CD4-positive, alpha-beta memory T cell (primary cell): Measurements from ENCODE around the gene KCNQ1. TPM values are rescaled to one million over a fixed set of nuclear protein-coding genes. Genes with fewer than 3 reads are reported as not detected.
A peak's percentile ranks its signal among the peaks of the same experiment; 100 is the strongest.

Experiments used
- CTCF ChIA-PET: fragments of 350-600 bp; sonication (Branson Sonifier 250); formaldehyde crosslinking; loops from one replicate; lab custom pipeline; 2021; ENCODE audit warnings: inconsistent platforms; ENCODE audit not compliant: partially characterized antibody; lab: Charles Lee
- POLR2A ChIA-PET: fragments of 350-600 bp; sonication (Branson Sonifier 250); formaldehyde crosslinking; loops from one replicate; lab custom pipeline; 2021; ENCODE audit not compliant: partially characterized antibody; lab: Charles Lee
- DNase-seq, 5 donors: peaks; one replicate each; pipeline versions ENCODE4 v3.0.0 to v3.0.0-alpha.2; 2020 to 2022; ENCODE audit warnings: mixed read lengths in 1 of 5
- H3K27ac ChIP-seq: one replicate; pipeline ENCODE4 v1.7.0; 2013; ENCODE audit warnings: low read depth, low read length
- H3K27me3 ChIP-seq: 2 replicates; pipeline ENCODE4 v1.7.0; 2013; ENCODE audit warnings: mild to moderate bottlenecking, low read length, moderate library complexity; ENCODE audit not compliant: insufficient read depth
- H3K36me3 ChIP-seq: 2 replicates; pipeline ENCODE4 v1.7.0; 2013; ENCODE audit warnings: mild to moderate bottlenecking, low read length, moderate library complexity; ENCODE audit not compliant: insufficient read depth
- H3K4me1 ChIP-seq: 2 replicates; pipeline ENCODE4 v1.7.0; 2013; ENCODE audit warnings: mild to moderate bottlenecking, low read length, moderate library complexity; ENCODE audit not compliant: insufficient read depth
- H3K4me3 ChIP-seq, 2 donors: one replicate each; pipeline ENCODE4 v1.7.0; 2013; ENCODE audit warnings: low read length in 2 of 2, mild to moderate bottlenecking in 1 of 2
- H3K9me3 ChIP-seq, 2 donors: one replicate each; pipeline ENCODE4 v1.7.0; 2013; ENCODE audit warnings: low read length in 2 of 2, control low read depth in 1 of 2; ENCODE audit not compliant: control insufficient read depth in 1 of 2
- H3K27ac Mint-ChIP-seq, 7 donors: one replicate each; pipeline ENCODE4 v1.8.0; 2020 to 2021; ENCODE audit warnings: mixed read lengths in 7 of 7, mild to moderate bottlenecking in 6 of 7, inconsistent platforms in 3 of 7, moderate library complexity in 3 of 7
- H3K27me3 Mint-ChIP-seq, 2 donors: one replicate each; pipeline ENCODE4 v1.8.0; 2020 to 2021; ENCODE audit warnings: mixed read lengths in 2 of 2
- H3K36me3 Mint-ChIP-seq, 2 donors: one replicate each; pipeline ENCODE4 v1.8.0; 2020 to 2021; ENCODE audit warnings: mixed read lengths in 2 of 2, inconsistent platforms in 1 of 2, mild to moderate bottlenecking in 1 of 2
- H3K4me1 Mint-ChIP-seq, 4 donors: one replicate each; pipeline ENCODE4 v1.8.0; 2020 to 2021; ENCODE audit warnings: mixed read lengths in 4 of 4, mild to moderate bottlenecking in 1 of 4
- H3K4me3 Mint-ChIP-seq, 8 donors: one replicate each; pipeline ENCODE4 v1.8.0; 2020 to 2021; ENCODE audit warnings: mixed read lengths in 8 of 8, mild to moderate bottlenecking in 7 of 8, moderate library complexity in 6 of 8, inconsistent platforms in 3 of 8
- H3K9me3 Mint-ChIP-seq, 8 donors: one replicate each; pipeline ENCODE4 v1.8.0; 2020 to 2021; ENCODE audit warnings: mixed read lengths in 8 of 8, mild to moderate bottlenecking in 5 of 8, inconsistent platforms in 3 of 8, moderate library complexity in 1 of 8
- intact Hi-C: fragments of 100-400 bp; cut with micrococcal nuclease; formaldehyde crosslinking; loops from one replicate; pipeline ENCODE4 v1.15.1; 2023
- polyA plus RNA-seq, 2 donors: library from polyadenylated mRNA; unstranded; fragments of 300-500 nt; fragmentation: Illumina TruSeq; gene quantifications; one replicate each; pipeline ENCODE4 v1.2.3, GENCODE V29; 2021
- total RNA-seq, 2 experiments: library from RNA; stranded (reverse); gene quantifications; one replicate each; pipeline ENCODE4 v1.2.3, GENCODE V29; 2021

The KCNQ1 gene
- total and polyA plus RNA-seq, 4 experiments from 2014 or later, result 5.4 to 21.7 (median 21.5) TPM

GRCh38 chr11:2839395-2839943 is 394.7 kb downstream of the KCNQ1 start:
- Histone ChIP-seq H3K4me3 (no peak overlapping the region), H3K36me3 (no peaks in the 10 kb centered on the region), H3K27me3 (no peaks in the 10 kb centered on the region), H3K27ac (no peak overlapping the region), H3K4me1 (no peaks in the 10 kb centered on the region), H3K9me3 (no peaks in the 10 kb centered on the region)
- Mint-ChIP-seq H3K9me3 (peaks cover 0 to 1% (median 0%) of the 10 kb centered on the region in 8 donors), H3K4me3 (no peak overlapping the region), H3K27ac (no peak overlapping the region), H3K36me3 (no peaks in the 10 kb centered on the region), H3K4me1 (peaks cover 2 to 20% (median 5%) of the 10 kb centered on the region in 4 donors), H3K27me3 (no peaks in the 10 kb centered on the region)
- DNase-seq, result no peak
- ChIA-PET POLR2A (no interaction called here), CTCF (no interaction called here)
- intact Hi-C loops, result no loop called here

- intact Hi-C loops, result no loop called here
- POLR2A ChIA-PET, result no interaction called here
- Mint-ChIP-seq H3K4me1 (peaks cover 0 to 20% (median 5%) of the 10 kb centered on the region in 4 donors), H3K4me3 (no peak overlapping the region), H3K27me3 (no peaks in the 10 kb centered on the region), H3K9me3 (peaks cover 0 to 1% (median 0%) of the 10 kb centered on the region in 8 donors), H3K27ac (no peak overlapping the region), H3K36me3 (no peaks in the 10 kb centered on the region)
- H3K27ac ChIP-seq, result no peak overlapping the region
- H3K9me3 ChIP-seq, result no peaks in the 10 kb centered on the region
- H3K36me3 ChIP-seq, result no peaks in the 10 kb centered on the region
- peak in 1 of 5 donors; percentile 21 for DNase-seq
- CTCF ChIA-PET, result no interaction called here
- H3K4me3 ChIP-seq, result no peak overlapping the region
- no peaks in the 10 kb centered on the region for H3K27me3 ChIP-seq
- no peaks in the 10 kb centered on the region for H3K4me1 ChIP-seq
Measured at GRCh38 chr11:2841411-2842190, 396.8 kb downstream of the KCNQ1 start.

- Mint-ChIP-seq H3K4me3 (no peak overlapping the region), H3K9me3 (peaks cover 0 to 1% (median 0%) of the 10 kb centered on the region in 8 donors), H3K27ac (no peak overlapping the region), H3K4me1 (peaks cover 0 to 20% (median 5%) of the 10 kb centered on the region in 4 donors), H3K36me3 (no peaks in the 10 kb centered on the region), H3K27me3 (no peaks in the 10 kb centered on the region)
- H3K4me3 ChIP-seq, result no peak overlapping the region
- H3K27ac ChIP-seq, result no peak overlapping the region
- ChIA-PET CTCF (no interaction called here), POLR2A (no interaction called here)
- peak in 1 of 5 donors; percentile 29 for DNase-seq
- H3K4me1 ChIP-seq, result no peaks in the 10 kb centered on the region
- intact Hi-C loops, result no loop called here
- no peaks in the 10 kb centered on the region for H3K9me3 ChIP-seq
- H3K36me3 ChIP-seq, result no peaks in the 10 kb centered on the region
- H3K27me3 ChIP-seq, result no peaks in the 10 kb centered on the region
Measured at GRCh38 chr11:2842876-2843275, 398.1 kb downstream of the KCNQ1 start.

DNA sequence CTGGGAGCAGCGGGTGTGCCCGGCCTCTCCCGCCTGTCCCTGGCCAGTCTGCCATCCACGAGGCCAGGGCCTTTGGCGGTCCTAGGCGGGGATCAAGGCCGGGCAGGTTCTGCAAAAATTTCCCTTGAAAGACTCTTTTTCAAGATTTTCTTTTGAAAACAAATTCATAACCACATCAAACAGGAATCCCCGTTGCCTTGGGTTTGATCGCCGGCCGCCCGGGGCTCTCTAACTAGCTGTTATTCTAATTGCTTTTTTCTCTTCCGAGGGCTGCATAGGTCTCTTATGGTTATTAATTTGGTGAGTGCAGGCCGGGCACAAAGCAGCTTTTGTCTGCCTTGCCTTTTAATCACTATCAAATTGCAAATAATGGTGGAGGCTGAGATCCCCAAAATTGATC is 398.7 kb downstream of the KCNQ1 start:
- no peaks in the 10 kb centered on the region for H3K27me3 Mint-ChIP-seq
- H3K4me3 Mint-ChIP-seq, result no peak overlapping the region
- peaks cover 0 to 1% (median 0%) of the 10 kb centered on the region in 8 donors for H3K9me3 Mint-ChIP-seq
- CTCF ChIA-PET, result no interaction called here
- DNase-seq, result peak in 1 of 5 donors; percentile 3
- POLR2A ChIA-PET, result no interaction called here
- peaks cover 0 to 20% (median 5%) of the 10 kb centered on the region in 4 donors for H3K4me1 Mint-ChIP-seq
- Histone ChIP-seq H3K4me3 (no peak overlapping the region), H3K4me1 (no peaks in the 10 kb centered on the region), H3K27ac (no peak overlapping the region), H3K27me3 (no peaks in the 10 kb centered on the region), H3K9me3 (no peaks in the 10 kb centered on the region), H3K36me3 (no peaks in the 10 kb centered on the region)
- intact Hi-C loops, result no loop called here
- peak overlapping the region in 1 of 7 donors; percentile 15 for H3K27ac Mint-ChIP-seq
- no peaks in the 10 kb centered on the region for H3K36me3 Mint-ChIP-seq

DNA sequence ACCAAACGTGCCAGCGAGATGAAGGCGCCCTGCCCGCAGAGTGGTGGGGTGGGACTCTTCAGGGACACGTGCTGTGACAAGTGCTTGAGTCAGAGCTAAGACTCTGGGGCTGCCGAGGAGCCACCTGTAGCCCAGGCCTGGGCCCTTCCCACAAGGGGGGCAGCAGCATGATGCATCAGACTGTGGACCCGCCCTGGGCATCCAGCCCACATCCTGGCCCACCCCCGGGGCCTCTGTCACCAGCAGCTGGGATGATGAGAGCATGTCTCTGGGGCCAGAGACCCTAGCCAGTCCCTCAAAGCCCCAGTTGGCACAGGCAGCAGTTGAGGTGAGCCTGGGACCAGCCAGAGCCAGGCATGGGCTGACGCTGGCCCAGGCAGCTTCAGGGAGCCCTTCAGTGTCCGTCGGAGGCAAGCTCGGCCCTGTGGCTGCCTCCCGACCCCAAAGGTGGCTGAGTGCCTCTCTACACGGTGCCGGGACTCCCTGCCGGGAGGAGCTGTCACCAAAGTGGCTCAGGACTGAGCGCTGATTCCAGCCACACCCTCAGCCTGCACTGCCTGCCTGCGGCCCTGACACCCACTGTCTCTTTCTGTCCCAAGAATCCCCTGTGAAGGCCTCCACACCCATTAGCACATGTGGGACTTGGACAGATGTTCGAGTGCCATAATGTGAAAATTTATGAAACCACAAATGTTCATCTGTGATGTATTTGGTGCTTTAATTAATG is 399.5 kb downstream of the KCNQ1 start:
- no peaks in the 10 kb centered on the region for H3K27me3 ChIP-seq
- Mint-ChIP-seq H3K4me1 (peaks cover 0 to 20% (median 5%) of the 10 kb centered on the region in 4 donors), H3K9me3 (peaks cover 0 to 1% (median 0%) of the 10 kb centered on the region in 8 donors), H3K27me3 (no peaks in the 10 kb centered on the region), H3K27ac (peak overlapping the region in 1 of 7 donors; percentile 29), H3K36me3 (peaks cover 0 to 4% of the 10 kb centered on the region in 2 donors), H3K4me3 (no peak overlapping the region)
- H3K27ac ChIP-seq, result no peak overlapping the region
- DNase-seq, result no peak
- ChIA-PET CTCF (no interaction called here), POLR2A (no interaction called here)
- H3K9me3 ChIP-seq, result no peaks in the 10 kb centered on the region
- no peaks in the 10 kb centered on the region for H3K36me3 ChIP-seq
- intact Hi-C loops, result no loop called here
- H3K4me3 ChIP-seq, result no peak overlapping the region
- no peaks in the 10 kb centered on the region for H3K4me1 ChIP-seq

DNA sequence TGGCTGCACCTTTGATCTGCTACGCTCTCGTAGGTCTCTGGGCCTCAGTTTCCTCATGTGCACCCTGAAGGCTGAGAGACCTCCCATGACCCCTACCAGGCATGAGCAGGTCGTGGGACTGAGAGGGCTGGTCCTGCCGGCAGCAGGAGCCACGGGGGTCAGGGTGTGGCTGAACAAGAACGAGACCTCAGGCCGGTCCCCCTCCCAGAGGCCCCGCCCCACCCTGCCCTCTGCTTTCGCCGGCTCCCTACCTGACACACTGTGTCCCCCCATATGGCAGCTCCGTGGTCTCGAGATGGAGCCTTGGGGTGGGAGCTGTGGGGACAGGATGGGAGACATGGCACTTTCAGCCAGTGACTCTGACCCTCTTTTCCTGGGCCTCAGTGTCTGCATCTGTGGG is 400.2 kb downstream of the KCNQ1 start:
- H3K27ac Mint-ChIP-seq, result no peak overlapping the region
- POLR2A ChIA-PET, result no interaction called here
- Histone ChIP-seq H3K9me3 (no peaks in the 10 kb centered on the region), H3K27ac (no peak overlapping the region), H3K27me3 (no peaks in the 10 kb centered on the region), H3K4me1 (no peaks in the 10 kb centered on the region), H3K36me3 (no peaks in the 10 kb centered on the region), H3K4me3 (no peak overlapping the region)
- peaks cover 0 to 1% (median 0%) of the 10 kb centered on the region in 8 donors for H3K9me3 Mint-ChIP-seq
- H3K27me3 Mint-ChIP-seq, result no peaks in the 10 kb centered on the region
- peaks cover 0 to 4% of the 10 kb centered on the region in 2 donors for H3K36me3 Mint-ChIP-seq
- H3K4me3 Mint-ChIP-seq, result no peak overlapping the region
- CTCF ChIA-PET, result no interaction called here
- DNase-seq, result no peak
- H3K4me1 Mint-ChIP-seq, result peaks cover 0 to 17% (median 4%) of the 10 kb centered on the region in 4 donors
- intact Hi-C loops, result no loop called here

GRCh38 chr11:2846056-2846455 is 401.2 kb downstream of the KCNQ1 start:
- CTCF ChIA-PET, result no interaction called here
- Mint-ChIP-seq H3K27ac (no peak overlapping the region), H3K36me3 (peaks cover 0 to 4% of the 10 kb centered on the region in 2 donors)

More at GRCh38 chr11:2846056-2846455, 401.2 kb downstream of the KCNQ1 start:
- Histone ChIP-seq H3K9me3 (no peaks in the 10 kb centered on the region), H3K27ac (no peak overlapping the region), H3K27me3 (no peaks in the 10 kb centered on the region), H3K36me3 (no peaks in the 10 kb centered on the region), H3K4me3 (no peak overlapping the region), H3K4me1 (no peaks in the 10 kb centered on the region)
- Mint-ChIP-seq H3K9me3 (peaks cover 0 to 1% (median 0%) of the 10 kb centered on the region in 8 donors), H3K27me3 (no peaks in the 10 kb centered on the region), H3K4me1 (peaks cover 0 to 11% (median 2%) of the 10 kb centered on the region in 4 donors), H3K4me3 (no peak overlapping the region)
- POLR2A ChIA-PET, result no interaction called here
- no peak for DNase-seq
- intact Hi-C loops, result no loop called here
